ENCODE results near the gene CA6.
"Not testable (repeated sequence)": the region's sequence is repeated elsewhere in the genome, so short reads cannot be mapped to it uniquely, and the experiment has no call there.

CA6 gene

DNA sequence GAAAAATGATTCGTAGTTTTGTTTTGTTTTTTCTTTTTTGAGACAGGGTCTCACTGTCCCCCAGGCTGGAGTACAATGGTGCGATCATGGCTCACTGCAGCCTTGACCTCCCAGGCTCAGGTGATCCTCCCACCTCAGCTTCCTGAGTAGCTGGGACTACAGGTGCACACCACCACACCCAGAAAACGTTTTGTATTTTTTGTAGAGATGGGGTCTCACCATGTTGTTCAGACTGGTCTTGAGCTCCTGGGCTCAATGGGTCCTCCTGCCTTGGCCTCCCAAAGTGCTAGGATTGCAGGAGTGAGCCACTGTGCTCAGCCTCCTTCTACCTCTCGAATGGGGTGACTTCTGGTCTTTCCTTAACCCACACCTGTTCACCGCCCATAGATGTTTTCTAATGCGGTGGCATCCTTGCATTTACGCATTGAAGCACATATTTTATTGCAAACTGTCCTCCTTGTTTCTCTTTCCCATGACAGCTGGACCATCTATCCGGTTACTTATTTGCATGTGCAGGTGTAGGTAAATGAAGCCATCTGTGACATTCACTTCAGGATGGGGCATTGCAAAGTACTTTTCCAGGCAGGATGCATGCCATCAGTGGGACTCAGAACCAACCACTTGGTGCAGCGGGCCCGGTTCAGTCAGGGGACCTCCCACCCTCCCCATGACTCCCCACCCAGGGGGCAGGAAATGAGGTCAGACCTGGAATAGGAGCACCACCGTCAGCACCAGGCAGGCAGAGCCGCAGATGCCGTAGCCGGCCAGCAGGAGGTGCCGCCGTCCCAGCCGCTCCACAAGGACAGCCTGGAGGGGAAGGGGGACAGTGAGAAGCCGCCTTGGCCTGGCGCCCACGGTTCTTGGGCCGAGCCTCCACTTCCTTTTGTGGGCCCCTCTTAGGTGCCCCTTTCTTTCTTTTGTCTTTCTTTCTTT is 64.0 kb downstream of the CA6 start:
- DNase-seq = peak; percentile 26

DNA sequence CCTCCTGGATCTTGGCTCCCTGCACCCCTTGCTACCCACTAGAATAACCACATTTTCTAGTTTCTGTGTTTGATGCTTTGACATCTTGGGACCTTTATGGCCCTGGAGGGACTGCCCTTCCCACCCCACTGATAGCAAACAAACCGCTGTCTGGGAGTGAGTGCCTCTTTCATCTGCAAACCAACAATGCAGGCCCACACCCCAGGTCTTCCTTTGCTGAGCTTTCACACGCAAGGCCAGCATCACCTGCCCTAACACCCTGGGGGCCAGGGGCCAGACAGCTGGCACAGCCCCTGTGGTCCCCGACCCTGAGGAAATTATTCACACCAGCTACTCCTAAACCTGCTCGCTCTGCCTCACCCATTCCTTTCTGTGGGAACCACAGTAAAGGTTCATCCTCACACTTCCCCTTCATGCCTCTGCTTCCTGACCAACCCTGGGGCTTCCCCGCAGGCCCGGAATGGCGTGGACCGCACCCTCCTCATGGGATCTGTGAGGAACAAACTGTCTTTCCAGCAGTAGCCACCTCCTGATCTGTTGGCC is 65.2 kb downstream of the CA6 start:
- DNase-seq = no peak

DNA sequence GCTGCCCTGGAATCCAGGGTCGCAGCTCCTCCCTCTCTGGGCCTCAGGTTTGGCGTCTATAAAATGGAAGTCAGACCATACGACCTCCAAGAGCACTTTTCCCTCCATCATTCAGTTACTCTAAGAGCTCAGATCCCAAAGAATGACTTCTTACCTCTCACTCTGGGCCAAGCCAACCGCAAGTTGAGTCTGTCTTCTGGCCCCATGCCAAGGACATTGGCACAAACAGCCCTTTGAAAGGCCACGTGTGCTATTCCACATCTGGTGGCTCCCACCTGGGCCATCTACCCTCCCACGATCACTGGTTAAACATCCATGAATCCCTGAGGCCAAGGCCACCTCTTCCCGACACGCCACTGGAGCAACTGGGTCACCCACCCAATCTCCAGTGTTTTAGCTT is 68.2 kb downstream of the CA6 start:
- no peak for DNase-seq

- DNase-seq = no peak
These were observed 69.1 kb downstream of the CA6 start for GRCh38 chr1:9014475-9015375.

DNA sequence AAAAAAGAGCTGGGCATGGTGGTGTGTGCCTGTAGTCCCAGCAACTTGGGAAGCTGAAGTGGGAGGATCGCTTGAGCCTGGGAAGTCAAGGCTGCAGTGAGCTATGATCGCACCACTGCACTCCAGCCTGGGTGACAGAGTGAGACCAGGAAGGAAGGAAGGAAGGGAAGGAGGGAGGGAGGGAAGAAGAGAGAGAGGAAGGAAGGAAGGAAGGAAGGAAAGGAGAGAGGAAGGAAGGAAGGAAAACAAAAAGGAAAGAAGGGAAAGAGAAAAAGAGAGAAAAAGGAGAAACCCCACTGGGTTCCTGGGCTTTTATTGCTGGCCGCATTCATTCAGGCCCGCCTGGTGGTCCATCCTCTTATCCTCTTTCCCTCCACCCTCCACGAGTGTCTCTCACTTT is 70.8 kb downstream of the CA6 start:
- DNase-seq = no peak

GRCh38 chr1:9018333-9018732 is 72.7 kb downstream of the CA6 start:
- no peak for DNase-seq

- DNase-seq = no peak
These were observed 74.2 kb downstream of the CA6 start for GRCh38 chr1:9019896-9020295.

DNA sequence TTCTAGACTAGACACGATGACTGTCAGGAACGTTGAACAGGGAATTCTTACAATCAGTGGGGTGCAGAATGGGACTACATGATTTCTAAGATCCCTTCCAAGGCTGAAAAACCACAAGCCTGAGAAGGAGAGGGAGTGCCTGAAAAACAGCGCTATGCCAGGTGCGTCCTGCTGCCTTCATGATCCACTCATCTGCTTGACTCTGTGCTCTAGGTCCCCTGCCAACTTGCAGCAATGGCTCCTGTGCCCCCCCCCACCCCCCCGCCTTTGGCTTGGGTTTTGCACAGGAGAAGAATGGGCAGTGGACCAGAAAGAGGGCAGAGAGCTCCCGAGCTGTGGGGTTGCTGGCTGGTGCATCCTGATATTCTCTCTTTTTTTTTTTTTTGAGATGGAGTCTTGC is 74.6 kb downstream of the CA6 start:
- DNase-seq = no peak

DNA sequence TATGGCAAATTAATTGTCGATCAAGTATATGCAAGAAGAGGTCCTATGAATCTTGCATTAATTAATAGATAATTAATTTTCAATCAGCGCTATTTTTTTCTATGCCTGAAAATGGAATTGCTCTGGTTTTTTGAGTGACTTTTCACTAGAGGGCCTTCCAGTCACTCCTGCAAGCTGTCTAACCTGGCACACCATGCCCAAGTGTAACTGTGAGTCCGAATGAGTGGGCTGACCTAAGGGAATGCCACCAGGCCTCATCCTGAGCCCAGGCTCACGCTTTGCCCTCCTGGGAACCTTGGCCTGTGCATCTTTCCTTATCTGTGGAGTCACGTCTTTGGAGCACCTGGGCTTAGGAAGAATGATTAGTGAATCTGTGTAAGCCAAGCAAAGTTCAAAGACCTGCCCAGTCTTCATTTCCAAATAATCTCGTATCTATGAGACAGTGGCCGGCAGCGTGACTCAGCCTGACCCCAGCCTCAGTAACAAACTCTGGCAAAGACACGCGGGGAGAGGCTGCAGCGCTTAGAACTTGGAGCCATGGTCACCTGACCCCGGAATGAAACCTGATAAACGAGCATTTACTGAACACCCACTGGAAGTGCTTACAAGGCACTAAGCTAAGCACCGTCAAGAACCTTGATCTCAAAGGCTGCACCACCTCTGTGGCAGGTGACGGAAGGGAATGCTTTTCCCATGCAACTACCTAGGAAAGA is 76.5 kb downstream of the CA6 start:
- DNase-seq = not testable (repeated sequence)

GRCh38 chr1:9022773-9023172 is 77.1 kb downstream of the CA6 start:
- no peak for DNase-seq
